Measurements from ENCODE around the gene PRMT7. TPM values are rescaled to one million over a fixed set of nuclear protein-coding genes. Genes with fewer than 3 reads are reported as not detected.

PRMT7 gene
- total RNA-seq, 1 donor from 2014 or later, result 66.4 TPM

DNA sequence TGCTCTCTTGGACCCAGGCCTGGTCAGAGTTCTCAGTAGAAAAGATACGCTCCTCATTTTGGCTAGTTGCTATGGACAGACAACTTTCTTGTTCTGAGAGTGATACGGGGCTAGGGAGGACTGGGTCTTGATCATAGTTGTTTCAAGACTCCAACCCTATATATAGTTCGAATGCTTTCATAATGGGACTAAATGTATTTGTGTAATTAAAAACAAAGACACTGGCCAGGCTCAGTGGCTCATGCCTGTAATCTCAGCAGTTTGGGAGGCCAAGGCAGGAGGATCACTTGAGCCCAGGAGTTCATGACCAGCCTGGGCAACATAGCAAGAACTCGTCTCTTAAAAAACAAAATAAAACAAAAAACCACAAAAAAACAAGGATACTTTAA is 28.8 kb upstream of the PRMT7 start:
- intact Hi-C loops (cut with micrococcal nuclease), result no loop called here

DNA sequence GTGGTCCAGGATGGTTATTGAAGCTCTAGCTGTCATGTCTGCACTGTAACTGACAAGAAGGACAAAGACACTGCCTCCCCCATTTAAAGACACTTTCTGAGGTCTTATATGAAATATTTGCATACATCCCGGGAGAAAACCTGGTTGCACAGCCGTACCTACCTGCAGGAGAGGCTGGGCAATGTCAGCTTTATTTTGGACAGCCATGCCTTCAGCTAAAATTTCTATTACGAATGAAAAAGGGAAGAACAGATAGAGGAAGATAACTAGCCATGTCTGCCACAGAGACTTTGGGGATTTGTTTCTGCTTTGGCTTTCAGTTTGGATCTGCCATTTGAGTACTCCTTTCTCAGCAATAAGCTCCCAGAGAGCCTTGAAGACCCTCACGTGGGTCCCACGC is 27.5 kb upstream of the PRMT7 start:
- intact Hi-C loops (cut with micrococcal nuclease), result no loop called here

DNA sequence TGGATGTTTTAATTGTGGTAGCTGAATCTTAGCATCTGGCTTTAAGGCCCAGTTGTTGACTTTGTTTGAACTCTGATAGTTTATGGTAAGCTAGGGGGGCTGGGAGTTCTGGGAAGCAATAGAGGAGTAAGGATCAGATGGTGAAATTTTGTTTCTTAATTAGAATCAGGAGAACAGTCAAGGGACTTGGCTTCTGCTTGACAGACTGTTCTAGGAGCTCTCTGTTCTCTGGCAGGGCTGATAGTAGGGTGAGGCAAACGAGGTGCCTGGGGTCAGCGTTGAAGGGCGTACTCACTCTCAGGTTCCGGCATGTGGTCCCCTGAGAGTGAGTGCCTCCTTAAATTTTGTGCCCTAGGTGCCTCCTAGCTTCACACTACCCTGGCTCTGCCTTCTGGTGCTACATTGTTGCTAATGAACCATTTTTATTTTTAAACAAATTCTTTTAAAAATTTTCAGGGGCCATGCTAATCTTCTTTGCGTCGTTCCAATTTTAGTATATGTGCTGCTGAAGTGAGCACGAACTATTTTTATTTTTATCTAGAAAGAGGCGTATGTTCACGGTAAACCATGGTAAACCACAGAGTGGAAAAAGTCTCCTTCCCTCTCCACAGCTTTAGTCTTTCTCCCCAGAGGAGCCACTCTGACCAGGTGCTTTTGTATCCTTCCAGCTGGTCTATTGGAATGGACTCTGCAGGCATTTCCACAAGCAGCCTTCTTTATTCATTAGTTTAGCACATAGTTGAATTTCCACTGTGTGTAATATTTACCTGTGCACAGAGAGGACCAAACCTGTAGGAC is 26.8 kb upstream of the PRMT7 start:
- intact Hi-C loops (cut with micrococcal nuclease), result loop anchor here (1.0 to 2.0 kb wide), 2 partner anchors 8 to 19 kb away; partner anchors contain the start of gene SLC7A6

DNA sequence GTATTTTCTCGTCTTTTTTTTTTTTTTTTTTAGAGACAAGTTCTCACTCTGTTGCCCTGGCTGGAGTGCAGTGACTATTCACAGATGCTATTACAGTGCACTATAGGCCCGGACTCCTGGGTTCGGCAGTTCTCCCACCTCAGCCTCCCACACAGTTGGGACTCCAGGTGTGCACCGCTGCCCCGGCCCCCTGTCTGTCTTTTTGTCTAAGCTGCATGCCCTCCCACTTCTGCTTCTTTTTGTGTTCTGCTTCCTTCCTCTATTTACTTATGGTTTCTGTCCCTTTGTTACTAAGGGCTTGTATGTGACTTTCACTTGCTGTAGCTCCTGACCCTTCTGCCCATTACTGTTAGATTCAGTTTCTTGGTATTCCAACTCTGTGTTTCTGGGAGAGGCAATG is 26.0 kb upstream of the PRMT7 start:
- intact Hi-C loops (cut with micrococcal nuclease), result loop anchor here (1.0 to 2.0 kb wide), 3 partner anchors 9 to 25 kb away; partner anchors contain the start of genes SLC7A6 and SLC7A6OS

DNA sequence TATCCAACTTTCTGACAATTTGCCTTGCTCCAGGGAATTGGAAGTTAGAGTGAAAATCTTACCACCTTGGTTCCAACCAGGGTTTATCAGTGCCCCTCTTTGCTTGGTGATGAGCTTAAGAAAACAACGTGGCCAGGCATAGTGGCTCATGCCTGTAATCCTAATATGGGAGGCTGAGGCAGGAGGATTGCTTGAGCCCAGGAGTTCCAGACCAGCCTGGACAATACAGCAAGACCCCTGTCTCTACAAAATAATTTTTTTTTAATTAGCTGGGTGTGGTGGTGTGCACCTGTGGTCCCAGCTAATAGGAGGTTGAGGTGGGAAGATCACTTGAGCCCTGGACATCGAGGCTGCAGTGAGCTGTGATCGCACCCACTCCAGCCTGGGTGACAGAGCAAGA is 25.1 kb upstream of the PRMT7 start:
- intact Hi-C loops (cut with micrococcal nuclease), result loop anchor here (1.0 to 2.0 kb wide), 2 partner anchors 21 to 25 kb away; partner anchors contain the start of genes SLC7A6 and SLC7A6OS

DNA sequence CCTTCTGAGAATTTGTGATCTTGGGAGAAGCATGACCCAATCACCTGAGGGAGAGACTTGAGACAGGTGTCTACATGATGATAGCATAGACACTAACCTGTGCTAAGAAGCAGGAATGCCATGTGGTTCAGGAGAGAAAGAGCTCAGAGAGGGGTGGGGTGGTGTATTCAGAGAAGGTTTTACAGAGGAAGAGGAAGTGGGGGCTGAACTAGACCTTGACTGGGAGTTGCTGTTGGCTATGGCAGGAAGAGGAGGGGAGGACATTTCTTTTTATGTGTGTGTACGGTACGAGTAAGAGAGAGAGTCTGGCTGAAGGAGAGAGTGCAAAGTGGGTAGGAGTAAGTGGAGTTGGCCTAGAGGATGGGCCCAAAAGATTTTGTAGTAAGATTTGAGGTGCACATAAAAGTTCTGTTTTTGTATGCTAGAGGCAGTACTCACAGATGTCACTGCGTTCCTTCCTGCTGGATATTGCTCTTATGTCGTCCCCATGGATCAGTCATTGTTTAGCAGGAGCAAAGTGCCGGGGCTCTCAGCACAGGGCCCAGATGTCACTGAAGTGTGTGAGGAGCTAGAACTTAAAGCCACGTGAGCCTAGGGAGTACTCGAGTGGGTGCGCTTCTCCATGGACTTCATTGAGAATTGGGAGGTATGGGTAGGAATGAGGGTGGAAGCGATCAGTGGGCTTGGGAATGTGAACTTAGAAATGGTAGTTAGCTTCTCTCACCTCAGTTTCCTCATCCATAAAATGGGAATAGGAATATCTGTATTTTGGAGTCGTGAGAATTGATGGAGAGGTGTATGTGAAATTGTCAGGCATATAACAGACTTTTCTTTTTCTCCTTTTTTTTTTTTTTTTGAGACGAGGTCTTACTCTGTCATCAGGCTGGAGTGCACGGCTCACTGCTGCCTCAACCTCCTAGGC is 24.4 kb upstream of the PRMT7 start:
- intact Hi-C loops (cut with micrococcal nuclease), result no loop called here

DNA sequence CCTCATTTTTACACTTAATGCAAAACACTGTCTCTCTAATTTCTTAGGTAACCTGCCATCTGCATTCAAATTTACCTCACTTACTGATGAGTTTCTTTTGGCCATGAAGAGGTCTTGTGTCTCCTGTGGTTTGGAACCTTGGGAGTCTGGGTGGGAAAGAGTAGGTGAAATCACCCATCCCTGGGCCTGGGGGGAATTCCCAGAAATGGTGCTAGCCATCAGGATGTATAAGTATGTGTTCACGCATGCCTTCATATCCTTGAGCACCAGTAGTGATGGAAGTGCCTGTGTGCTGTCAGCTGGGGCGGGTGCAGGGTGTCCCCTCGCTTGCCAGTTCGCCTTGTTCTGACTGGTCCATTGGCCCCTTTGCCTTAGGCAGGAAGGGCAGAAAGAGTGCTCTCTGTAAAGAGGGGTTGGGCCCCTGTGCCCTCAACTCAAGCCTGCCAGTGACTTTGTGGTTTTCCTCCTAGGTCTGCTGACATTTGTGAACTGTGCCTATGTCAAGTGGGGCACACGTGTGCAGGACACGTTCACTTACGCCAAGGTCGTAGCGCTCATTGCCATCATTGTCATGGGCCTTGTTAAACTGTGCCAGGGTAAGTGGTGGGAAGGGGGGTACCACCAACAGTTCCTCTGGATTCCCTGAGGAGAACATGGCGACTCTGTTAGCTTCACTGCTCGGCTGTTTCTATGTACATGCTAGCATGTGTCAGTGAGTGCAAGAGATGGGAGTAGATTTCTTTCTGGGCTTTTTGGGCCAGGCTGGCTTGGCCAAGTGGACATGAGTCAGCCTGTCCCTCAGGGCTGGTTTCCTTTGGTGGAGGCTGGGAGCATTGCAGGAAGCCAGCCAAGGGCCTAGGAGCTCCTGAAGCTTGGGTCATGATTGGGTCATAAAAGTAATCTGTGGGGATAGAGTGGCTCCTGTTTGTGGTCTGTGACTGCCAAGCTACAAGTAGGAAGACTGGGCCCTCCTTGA is 23.3 kb upstream of the PRMT7 start:
- intact Hi-C loops (cut with micrococcal nuclease), result no loop called here

DNA sequence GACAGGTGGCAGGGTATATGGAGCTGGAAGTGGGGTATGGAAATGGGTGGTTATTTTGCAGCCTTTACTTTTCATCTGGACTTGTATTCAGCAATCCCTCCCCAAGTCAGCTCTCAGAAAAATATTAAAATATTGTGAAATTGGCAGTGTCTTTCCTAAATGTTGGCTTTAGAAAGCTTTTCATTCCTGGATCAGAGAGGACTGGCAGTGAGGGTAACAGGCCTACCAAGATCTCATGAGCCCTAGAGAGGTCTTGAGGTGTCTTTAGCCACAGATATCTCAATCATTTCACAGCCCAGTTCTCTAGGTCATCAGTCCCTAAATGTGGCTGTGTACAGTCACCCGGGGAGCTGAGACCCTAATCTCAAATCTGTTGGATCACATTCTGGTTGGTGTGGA is 22.6 kb upstream of the PRMT7 start:
- intact Hi-C loops (cut with micrococcal nuclease), result no loop called here

DNA sequence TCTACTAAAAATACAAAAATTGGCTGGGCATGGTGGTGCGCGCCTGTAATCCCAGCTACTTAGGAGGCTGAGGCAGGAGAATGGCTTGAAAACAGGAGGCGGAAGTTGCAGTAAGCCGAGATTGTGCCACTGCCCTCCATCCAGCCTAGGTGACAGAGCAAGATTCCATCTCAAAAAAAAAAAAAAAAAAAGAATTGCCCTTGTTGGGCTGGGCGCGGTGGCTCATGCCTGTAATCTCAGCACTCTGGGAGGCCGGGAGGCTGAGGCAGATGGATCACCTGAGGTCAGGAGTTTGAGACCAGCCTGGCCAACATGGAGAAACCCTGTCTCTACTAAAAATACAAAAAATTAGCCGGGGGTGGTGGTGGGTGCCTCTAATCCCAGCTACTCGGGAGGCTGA is 22.0 kb upstream of the PRMT7 start:
- intact Hi-C loops (cut with micrococcal nuclease), result loop anchor here (1.0 kb wide), 3 partner anchors 12 to 23 kb away; partner anchors contain the start of gene SLC7A6OS

DNA sequence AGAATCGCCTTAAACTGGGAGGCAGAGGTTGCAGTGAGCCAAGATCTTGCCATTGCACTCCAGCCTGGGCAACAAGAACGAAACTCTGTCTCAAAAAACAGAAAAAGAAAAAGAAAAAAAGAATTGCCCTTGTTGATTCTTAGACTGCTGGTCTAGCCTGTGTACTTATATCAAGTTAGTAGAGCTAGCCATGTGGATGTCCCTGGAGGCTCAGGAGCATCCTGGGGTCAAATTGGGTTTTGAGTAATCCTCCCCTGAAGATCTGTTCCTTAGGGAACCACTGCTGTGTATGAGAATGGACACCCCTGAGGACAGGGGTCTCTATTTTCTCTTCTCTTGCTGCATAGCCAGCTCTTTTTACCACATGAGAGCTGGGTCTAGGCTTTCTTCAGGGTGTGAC is 21.6 kb upstream of the PRMT7 start:
- intact Hi-C loops (cut with micrococcal nuclease), result loop anchor here (1.0 kb wide), 3 partner anchors 13 to 24 kb away; partner anchors contain the start of gene SLC7A6OS

DNA sequence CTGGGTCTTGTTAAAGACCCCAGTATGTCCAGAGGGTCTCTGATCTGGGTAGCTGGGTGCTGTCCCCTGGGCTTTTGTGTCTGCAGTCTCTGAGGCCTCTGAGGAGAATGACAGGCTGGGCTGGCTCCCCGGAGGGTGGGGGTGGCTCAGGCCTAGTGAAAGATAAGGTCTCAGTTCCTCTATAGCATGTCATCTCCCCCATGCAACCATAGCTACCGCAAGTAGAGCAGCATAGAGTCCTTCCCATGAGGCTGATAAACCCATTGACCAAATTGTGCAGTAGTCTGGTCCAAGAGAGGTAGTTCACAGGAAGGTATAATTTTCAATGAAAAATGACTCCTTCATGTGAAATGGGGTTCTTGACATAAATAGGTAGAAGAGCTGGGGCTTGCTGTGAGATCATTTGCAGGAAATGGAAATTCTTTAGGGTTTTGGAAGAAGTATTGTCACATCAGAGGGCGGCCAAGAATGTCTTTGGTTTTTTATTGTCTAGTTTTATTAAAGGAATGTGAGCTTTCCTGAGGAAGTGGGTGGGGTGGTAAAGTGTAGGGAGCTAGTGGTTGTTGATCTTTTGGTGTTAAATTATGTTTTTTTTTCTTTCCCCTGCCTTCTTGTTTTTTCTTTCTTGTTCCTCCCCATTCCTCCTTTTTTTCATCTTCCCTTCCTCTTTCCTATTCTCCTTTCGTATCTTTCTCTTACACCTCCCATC is 21.0 kb upstream of the PRMT7 start:
- intact Hi-C loops (cut with micrococcal nuclease), result loop anchor here (1.0 kb wide), 3 partner anchors 13 to 24 kb away; partner anchors contain the start of gene SLC7A6OS

DNA sequence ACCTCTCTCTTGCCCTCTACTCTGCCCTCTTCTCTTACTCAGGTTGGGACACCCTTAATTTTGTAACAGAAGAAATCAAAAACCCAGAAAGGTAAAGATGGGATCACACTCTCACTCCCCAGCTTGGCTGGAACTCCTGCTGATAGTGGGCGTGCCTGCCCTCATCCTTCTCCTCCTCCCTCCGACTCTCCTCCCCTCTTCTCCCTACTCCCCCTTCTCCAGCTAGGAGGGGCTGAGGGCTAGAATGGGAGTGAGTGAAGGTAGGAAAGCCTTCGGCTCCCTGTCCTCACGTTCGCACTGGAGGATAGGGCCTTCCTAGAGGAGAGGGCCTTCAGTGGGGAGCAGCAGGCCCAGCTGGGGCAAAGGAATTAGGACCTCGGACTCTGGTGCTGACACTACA is 20.4 kb upstream of the PRMT7 start:
- intact Hi-C loops (cut with micrococcal nuclease), result no loop called here

DNA sequence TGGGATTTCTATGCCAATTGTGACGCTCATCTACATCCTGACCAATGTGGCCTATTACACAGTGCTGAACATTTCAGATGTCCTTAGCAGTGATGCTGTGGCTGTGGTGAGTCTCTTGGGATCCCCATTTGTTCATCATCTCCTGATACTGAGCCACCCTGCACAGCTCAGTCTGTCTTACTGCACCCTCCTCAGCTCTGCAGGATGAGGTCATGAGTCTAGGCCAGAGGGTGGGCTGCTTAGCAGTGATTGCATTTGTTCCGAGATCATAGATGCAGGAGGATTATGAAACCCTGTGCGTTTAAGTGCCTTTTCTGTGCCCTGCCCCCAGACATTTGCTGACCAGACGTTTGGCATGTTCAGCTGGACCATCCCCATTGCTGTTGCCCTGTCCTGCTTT is 19.6 kb upstream of the PRMT7 start:
- intact Hi-C loops (cut with micrococcal nuclease), result no loop called here

DNA sequence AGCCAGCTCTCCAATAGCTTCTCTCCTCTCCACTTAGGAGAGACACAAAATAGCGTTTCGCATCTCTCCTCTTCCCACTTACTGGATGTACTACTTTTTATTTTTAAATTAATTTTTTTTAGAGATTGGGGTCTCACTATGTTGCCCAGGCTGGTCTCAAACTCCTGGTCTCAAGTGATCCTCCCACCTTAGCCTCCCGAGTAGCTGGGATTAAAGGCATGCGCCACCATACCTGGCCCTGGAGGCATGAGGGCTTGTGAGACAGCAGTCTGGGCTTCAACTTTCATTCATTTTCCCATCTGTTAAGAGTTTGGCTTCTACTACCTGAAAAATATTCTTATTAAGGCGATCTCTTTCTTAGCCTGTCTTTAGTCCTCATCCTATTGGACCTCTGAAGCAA is 18.4 kb upstream of the PRMT7 start:
- intact Hi-C loops (cut with micrococcal nuclease), result no loop called here

DNA sequence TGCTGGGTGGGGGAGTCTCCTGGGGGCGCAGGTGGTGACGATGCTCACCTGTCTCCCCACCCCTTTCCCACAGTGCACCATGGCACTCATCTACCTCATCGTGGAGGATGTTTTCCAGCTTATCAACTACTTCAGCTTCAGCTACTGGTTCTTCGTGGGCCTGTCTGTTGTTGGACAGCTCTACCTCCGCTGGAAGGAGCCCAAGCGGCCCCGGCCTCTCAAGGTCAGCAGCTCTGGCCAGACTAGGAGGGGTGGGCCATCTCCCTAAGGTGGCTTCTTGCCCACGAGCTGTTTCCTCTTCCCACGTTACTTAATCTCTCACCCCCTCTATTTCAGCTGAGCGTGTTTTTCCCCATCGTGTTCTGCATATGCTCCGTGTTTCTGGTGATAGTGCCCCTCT is 14.5 kb upstream of the PRMT7 start:
- intact Hi-C loops (cut with micrococcal nuclease), result no loop called here

DNA sequence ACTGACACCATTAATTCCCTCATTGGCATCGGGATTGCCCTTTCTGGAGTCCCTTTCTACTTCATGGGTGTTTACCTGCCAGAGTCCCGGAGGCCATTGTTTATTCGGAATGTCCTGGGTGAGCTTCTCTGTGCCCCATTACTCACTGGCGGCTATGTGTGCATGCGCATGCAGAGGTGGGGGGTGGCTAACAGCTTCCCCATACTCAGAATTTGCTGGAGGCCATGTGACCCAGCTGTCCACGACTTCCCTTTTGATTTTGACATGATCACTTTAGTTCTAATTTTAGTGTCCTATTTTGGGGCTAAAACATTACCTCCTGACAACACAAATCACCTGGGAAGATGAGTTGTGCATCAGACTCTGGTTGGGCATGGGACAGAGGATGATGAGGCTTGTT is 14.1 kb upstream of the PRMT7 start:
- intact Hi-C loops (cut with micrococcal nuclease), result no loop called here

DNA sequence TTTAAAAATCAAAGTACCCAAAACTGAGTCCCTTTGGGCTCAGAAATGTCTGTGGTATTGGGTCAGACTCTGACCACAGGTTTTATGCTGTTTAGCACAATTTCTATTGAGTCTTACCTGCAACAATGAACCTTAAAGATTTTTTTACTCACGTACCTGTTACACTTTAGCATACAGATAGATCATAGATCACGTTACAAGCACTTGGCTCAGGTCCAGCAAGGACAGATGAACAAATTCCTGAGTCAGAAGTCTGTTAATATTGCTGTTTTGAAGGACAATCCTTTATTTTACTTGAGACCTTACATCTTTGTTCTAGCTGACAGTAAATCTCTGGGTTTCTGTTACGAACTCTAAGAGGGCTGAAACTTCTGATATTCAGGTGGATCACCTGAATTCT is 12.9 kb upstream of the PRMT7 start:
- intact Hi-C loops (cut with micrococcal nuclease), result no loop called here

DNA sequence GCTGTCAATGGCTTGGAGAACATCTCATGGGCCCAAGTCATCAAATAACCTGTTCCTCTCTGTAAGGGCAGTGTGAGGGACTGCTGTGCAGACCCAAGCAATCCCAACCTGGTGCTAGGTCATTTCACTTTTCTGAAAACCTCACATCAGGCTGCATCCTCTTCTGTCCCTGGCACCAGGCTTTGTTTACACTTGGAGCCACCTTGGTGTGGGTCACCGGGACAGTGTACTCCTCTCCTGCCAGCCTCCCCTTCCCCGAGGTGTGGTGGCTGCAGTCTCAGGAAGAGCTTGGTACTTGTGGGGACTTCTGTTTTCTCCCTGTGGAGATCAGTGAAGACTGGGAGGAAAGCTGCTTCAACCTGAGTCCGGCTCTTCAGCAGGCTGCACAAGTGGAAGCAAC is 12.5 kb upstream of the PRMT7 start:
- intact Hi-C loops (cut with micrococcal nuclease), result no loop called here

DNA sequence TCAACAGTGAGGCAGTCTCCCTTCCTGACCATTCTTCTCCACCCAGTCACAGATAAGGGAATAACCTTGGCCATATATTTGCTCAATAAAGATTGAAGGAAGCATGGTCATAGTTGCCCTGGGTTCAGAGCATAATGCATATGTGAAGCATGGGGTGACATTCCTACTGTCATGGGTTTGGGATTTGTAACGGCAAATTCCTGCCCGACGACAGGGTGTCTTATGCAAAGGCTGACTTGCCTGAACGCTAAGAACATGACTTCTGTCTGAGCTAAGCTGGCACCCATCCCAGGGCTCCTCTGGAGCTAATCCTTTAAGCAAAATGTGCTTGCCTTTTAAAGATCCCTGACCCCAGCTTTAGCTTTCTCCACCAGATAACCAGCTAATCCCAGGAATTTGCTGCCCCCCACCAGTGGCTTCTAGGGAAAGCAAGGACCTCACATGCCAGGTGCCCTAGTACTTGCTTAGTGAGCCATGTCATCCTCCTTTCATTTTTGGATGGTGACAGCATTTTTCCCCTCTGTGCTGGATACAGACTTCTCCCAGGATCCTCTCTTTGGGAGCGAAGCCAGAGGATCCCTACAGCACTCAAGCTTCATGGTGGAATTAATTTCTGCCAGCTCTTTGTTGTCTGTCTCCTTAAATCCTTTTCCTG is 11.8 kb upstream of the PRMT7 start:
- intact Hi-C loops (cut with micrococcal nuclease), result no loop called here
